Esophagus squamous epithelium (tissue), 4 donors: ENCODE measurements around the gene LMLN.

Experiments
- CTCF ChIP-seq, 6 experiments: fragments of 450-650 bp in 4 of 6; fragments of 200-600 bp in 2 of 6; sonication (generic) in 2 of 6; IDR thresholded peaks; one replicate each; pipeline ENCODE4 v1.5.1; 2016 to 2019; ENCODE audit warnings: antibody characterized with exemption in 6 of 6, mild to moderate bottlenecking in 4 of 6, moderate library complexity in 4 of 6
- POLR2A ChIP-seq, 4 donors: fragments of 450-650 bp; IDR thresholded peaks; one replicate each; pipeline ENCODE4 v1.6.1; 2017; ENCODE audit warnings: antibody characterized with exemption in 4 of 4, mild to moderate bottlenecking in 4 of 4, moderate library complexity in 3 of 4

- TF ChIP-seq POLR2A (IDR thresholded peaks at IDR 0.05) (no peak), CTCF (IDR thresholded peaks at IDR 0.05) (no peak)
Measured at GRCh38 chr3:198076722-198077308, 116.8 kb downstream of the LMLN start.
